Neuron (in vitro differentiated cells): Measurements from ENCODE around the gene STAMBPL1.
"Not testable (repeated sequence)": the region's sequence is repeated elsewhere in the genome, so short reads cannot be mapped to it uniquely, and the experiment has no call there.

ENCODE experiments used
- H2AFZ ChIP-seq: one replicate; pipeline ENCODE4 v1.6.1; 2013; ENCODE audit warnings: low read depth, mild to moderate bottlenecking, inconsistent platforms, low read length, moderate library complexity
- H3K27me3 ChIP-seq: one replicate; pipeline ENCODE4 v1.6.1; 2013; ENCODE audit warnings: low read length; ENCODE audit not compliant: insufficient read depth
- H3K36me3 ChIP-seq: one replicate; pipeline ENCODE4 v1.6.1; 2013; ENCODE audit warnings: low read length; ENCODE audit not compliant: insufficient read depth
- H3K4me1 ChIP-seq: one replicate; pipeline ENCODE4 v1.6.1; 2013; ENCODE audit warnings: low read length; ENCODE audit not compliant: insufficient read depth
- H3K4me3 ChIP-seq: 2 replicates; pipeline ENCODE4 v1.5.1; 2013; ENCODE audit warnings: mild to moderate bottlenecking, low read length, moderate library complexity
- H3K9me3 ChIP-seq: one replicate; pipeline ENCODE4 v1.6.1; 2013; ENCODE audit warnings: low read length

Gene STAMBPL1

DNA sequence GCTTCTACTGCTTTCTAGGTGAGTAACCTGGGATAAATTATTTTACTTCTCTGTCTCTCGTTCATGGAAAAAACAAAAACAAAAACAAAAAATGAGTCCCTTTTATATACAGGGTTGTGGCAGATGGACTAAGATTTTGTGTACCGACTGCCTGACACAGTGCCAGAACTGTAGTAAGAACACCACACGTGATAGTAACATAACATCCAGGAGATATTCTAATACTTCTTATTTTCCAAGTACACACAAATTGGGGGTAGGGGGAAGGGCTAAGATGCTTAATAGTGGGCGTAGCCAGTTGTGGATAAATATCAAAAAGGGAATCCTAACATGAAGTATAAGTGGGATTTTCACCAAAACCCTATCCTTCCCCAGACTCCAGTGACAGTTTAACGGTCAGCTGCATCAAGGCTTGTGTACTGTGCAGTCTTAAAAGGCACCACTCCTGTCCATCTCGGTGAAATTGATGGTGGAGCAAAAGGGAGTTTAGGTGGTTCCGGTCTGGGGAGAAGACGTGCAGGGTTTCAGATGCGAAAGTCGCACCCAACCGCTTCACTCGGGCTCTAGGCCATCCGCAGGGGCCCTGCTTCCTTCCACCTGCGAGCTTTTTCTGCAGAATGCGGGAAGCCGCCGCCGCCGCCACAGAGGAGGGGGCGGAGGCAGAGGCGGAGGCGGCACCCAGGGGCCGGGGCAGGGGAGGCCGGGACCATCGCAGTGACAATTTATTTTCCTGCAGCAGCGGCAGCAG, at the start of gene STAMBPL1:
STAMBPL1 (plus strand) TSS at position 712 of the 748 bp plus-strand sequence. CDS start 21,464 bp downstream, outside the sequence.
- H3K27me3 ChIP-seq = peaks cover 17% of the 10 kb centered on the region
- peaks cover 6% of the 10 kb centered on the region for H3K4me1 ChIP-seq
- no peaks in the 10 kb centered on the region for H3K9me3 ChIP-seq
- H3K36me3 ChIP-seq = no peaks in the 10 kb centered on the region
- H2AFZ ChIP-seq = peak within 1 kb of the TSS; percentile 97
- peak within 1 kb of the TSS; percentile 76 for H3K4me3 ChIP-seq

DNA sequence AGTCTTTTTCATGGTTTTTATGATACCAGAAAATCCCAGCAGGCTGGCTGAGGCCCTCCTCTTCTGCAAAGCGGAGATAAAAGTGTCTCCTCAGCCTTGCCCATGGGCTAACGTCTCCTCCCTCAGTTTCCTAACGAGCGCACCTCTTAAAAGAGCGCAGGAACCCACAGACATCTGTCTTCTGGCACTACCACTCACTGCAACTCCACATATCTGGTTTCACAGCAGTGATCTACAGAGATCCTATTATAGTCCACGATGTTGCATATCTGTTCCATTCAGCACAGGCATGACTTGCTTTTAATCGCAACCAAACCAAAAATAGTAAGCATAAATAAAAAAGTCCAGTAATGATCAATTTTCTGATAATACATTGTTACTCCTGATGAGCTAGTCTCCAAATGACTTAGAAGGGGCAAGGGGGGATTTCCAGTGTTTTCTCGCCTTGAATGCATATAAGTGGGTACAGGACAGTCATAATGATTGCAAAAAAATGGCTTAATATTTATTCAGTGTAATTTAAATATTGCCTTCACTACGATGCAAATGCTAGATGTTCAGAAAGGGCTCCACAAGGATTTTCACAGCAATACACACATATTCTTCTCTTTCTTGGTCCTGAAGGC, 49.3 kb upstream of the STAMBPL1 start:
- no peak overlapping the region for H2AFZ ChIP-seq
- no peaks in the 10 kb centered on the region for H3K36me3 ChIP-seq
- H3K4me3 ChIP-seq = no peak overlapping the region
- no peaks in the 10 kb centered on the region for H3K27me3 ChIP-seq
- no peaks in the 10 kb centered on the region for H3K4me1 ChIP-seq
- H3K9me3 ChIP-seq = no peaks in the 10 kb centered on the region

DNA sequence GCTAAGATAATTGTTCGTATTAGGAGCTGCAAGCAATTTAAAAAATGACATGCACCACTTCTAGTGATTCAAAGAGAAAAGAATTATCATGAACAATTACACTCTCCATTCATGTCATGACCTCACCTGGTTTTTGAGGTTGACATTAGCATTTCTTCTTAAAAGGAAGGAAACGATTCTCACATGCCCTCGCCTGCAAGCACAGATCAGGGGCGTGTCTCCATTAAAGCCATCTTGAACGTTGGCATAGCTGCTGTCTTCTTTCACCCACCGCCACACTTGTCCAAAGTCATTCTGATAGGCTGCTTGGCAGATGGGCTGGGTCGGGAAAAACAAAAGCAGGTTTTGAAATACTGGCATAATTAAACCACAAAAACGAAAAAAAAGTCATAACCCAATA, 48.3 kb upstream of the STAMBPL1 start:
- no peaks in the 10 kb centered on the region for H3K4me1 ChIP-seq
- no peak overlapping the region for H2AFZ ChIP-seq
- no peaks in the 10 kb centered on the region for H3K36me3 ChIP-seq
- H3K4me3 ChIP-seq = no peak overlapping the region
- H3K9me3 ChIP-seq = no peaks in the 10 kb centered on the region
- peaks cover 2% of the 10 kb centered on the region for H3K27me3 ChIP-seq

DNA sequence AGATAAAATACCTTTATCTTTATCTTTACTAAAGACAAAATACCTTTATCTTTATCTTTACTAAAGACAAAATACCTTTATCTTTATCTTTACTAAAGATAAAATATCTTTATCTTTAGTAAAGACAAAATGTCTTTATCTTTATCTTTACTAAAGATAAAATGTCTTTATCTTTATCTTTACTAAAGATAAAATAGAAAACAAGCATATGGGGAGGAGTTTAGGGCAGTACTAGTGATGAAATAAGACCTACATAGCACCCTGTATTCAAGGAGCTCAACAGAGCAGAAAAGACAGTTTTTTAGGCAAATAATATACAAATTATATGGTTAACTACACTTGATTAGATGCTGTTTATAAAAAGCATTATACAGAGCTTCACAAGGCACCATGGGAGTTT, 47.7 kb upstream of the STAMBPL1 start:
- Histone ChIP-seq H3K4me1 (no peaks in the 10 kb centered on the region), H3K4me3 (no peak overlapping the region), H3K36me3 (no peaks in the 10 kb centered on the region), H3K9me3 (no peaks in the 10 kb centered on the region), H3K27me3 (peaks cover 5% of the 10 kb centered on the region), H2AFZ (no peak overlapping the region)

DNA sequence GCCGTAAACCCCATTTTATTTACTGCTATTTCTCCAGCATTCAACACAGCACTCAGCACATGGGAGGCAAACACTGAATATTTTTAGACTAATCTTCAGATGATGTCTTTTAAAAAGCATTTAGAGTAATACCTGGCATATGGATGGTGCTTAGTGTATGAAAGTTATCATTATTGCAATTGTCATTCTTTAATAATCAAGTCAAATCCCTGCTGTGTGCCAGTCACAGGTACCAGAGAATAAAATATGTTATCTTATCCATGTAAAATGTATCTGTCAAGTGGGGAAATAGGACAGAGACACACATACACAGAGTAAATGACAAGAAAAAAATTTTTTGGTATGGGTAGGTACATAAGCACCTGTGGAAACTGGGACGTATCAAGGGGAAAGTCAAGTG, 46.9 kb upstream of the STAMBPL1 start:
- no peaks in the 10 kb centered on the region for H3K4me1 ChIP-seq
- H3K4me3 ChIP-seq = no peak overlapping the region
- no peaks in the 10 kb centered on the region for H3K36me3 ChIP-seq
- H3K9me3 ChIP-seq = no peaks in the 10 kb centered on the region
- no peak overlapping the region for H2AFZ ChIP-seq
- peaks cover 5% of the 10 kb centered on the region for H3K27me3 ChIP-seq

DNA sequence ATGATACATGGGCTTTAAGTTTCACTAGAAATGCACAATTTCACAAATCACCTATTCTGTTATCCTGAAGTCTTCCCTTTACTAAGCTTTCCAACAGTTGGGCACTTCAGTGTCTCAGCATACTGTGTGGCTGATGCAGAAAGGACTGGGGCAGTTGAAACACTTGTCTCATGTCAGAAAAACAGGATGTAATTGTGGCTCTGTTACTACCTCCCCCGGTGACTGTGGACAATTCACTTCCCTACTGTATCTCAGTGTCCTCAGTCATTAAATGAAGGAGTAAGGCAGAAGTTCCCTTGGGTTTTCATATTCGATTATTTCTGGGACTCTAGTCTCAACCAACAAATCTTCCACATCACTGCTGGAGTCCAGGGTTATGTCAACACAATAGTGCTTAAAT, 46.3 kb upstream of the STAMBPL1 start:
- no peak overlapping the region for H2AFZ ChIP-seq
- H3K36me3 ChIP-seq = no peaks in the 10 kb centered on the region
- no peak overlapping the region for H3K4me3 ChIP-seq
- no peaks in the 10 kb centered on the region for H3K9me3 ChIP-seq
- no peaks in the 10 kb centered on the region for H3K4me1 ChIP-seq
- peaks cover 5% of the 10 kb centered on the region for H3K27me3 ChIP-seq

DNA sequence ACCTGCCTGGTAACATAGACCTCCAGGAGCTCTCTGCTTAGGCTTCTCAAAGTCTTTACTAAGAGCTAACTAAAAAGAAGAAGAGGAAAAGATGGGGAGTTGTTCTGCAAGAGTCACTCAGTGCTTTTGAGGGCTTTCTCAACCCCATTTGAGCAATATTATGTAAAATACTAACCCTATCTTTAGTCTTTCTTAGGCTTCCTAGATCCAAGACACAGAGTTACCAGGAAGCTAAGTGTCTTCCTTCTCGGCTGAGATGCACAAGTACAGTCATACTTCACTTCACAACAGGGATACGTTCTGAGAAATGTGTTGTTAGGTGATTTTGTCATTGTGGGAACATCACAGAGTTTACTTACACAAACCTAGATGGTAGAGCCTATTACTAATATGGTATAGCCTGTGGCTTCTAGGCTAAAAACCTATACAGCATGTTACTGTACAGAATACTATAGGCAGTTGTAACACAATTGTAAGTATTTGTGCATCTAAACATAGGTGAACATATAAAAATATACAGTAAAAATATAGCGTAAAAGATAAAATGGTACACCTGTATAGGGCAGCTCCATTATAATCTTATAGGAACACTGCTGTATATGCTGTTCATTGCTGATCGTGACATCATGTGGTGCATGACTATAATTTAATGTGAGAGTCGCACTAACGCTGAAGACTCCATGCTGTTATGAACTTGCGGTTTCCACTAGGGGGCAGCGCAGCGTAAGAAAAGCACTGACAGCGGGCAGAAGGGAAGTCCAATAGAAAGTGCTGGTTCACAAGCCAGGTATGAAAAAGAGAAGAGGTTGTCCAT, 44.7 kb upstream of the STAMBPL1 start:
- no peak overlapping the region for H3K4me3 ChIP-seq
- no peak overlapping the region for H2AFZ ChIP-seq
- peaks cover 5% of the 10 kb centered on the region for H3K27me3 ChIP-seq
- no peaks in the 10 kb centered on the region for H3K4me1 ChIP-seq
- no peaks in the 10 kb centered on the region for H3K36me3 ChIP-seq
- H3K9me3 ChIP-seq = no peaks in the 10 kb centered on the region

DNA sequence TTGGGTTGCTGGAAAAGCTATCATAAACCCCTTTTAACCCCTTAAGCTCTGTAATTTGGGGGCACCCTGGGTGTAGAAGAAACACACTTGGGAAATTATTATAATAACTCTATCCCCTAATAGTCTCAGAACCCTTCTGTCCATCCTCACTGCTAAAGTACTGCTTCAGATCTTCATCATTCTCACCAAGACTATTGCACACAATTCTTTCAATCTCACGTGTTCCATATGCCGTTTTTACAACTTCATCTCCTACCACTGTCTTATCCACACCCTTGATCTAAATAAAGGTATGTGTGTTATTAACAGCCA, 44.2 kb upstream of the STAMBPL1 start:
- Histone ChIP-seq H3K4me1 (no peaks in the 10 kb centered on the region), H3K36me3 (no peaks in the 10 kb centered on the region), H3K9me3 (no peaks in the 10 kb centered on the region), H2AFZ (no peak overlapping the region), H3K27me3 (peaks cover 5% of the 10 kb centered on the region), H3K4me3 (no peak overlapping the region)

DNA sequence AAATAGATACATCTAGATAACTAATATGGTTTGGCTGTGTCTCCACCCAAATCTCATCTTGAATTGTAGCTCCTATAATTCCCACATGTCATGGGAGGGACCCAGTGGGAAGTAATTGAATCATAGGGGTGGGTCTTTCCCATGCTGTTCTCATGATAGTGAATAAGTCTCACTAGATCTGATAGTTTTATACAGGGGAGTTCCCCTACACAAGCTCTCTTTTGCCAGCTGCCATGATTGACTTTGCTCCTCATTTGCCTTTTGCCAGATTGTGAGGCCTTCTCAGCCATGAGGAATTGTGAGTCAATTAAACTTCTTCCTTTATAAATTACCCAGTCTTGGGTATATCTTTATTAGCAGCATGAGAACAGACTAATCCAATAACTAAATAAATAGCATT, 42.4 kb upstream of the STAMBPL1 start:
- H3K27me3 ChIP-seq, H3K36me3 ChIP-seq, H3K9me3 ChIP-seq, H3K4me3 ChIP-seq, H2AFZ ChIP-seq, H3K4me1 ChIP-seq: not testable (repeated sequence)

DNA sequence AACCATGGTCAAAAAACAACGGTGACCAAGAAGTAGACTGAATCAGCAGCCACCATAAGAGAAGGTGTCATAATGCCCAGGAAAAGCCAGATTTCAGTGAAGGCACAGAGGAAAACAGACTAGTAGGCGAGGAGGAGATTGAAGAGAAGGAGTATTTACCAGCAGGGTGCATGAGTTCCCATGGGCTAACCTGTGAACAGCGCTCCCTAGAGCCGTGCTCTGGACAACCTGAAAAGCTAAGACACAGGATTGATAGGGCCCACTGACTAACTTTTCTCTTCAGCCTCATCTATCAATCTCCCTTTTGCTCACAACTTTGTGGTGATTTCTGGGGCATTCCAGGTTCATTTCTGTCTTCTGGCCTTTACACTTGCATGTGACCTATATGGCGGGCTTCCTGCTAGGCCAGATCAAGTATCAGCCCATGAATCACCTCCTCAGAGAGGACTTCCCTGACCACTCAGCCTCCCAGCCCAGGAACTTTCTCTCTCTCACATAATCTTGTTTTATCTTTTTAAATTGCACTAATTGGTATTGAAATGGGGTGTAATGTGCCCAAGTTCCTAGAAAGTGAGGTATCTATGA, 41.2 kb upstream of the STAMBPL1 start:
- H3K4me3 ChIP-seq = no peak overlapping the region
- H3K27me3 ChIP-seq = peaks cover 5% of the 10 kb centered on the region
- H3K9me3 ChIP-seq = no peaks in the 10 kb centered on the region
- H3K36me3 ChIP-seq = no peaks in the 10 kb centered on the region
- H3K4me1 ChIP-seq = no peaks in the 10 kb centered on the region
- no peak overlapping the region for H2AFZ ChIP-seq

DNA sequence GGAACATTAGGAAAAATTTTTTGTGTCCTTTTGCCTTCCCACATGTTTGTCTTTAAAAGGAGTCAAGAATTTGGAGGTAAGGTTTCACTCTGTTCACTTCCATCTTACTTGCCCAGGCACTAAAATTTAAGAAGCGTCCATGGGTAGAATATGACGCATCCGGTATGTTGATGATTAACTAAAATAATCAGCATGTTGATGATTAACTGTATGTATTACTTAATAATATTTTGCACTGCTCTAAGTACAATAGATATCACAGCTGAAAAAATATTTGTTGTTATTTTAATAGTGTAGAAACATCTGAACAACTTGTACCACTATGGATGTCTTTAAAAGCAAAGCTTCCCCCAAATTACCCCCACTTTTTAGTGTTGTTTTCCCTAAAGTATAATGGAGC, 39.9 kb upstream of the STAMBPL1 start:
- Histone ChIP-seq H2AFZ (no peak overlapping the region), H3K27me3 (peaks cover 5% of the 10 kb centered on the region), H3K4me1 (no peaks in the 10 kb centered on the region)

DNA sequence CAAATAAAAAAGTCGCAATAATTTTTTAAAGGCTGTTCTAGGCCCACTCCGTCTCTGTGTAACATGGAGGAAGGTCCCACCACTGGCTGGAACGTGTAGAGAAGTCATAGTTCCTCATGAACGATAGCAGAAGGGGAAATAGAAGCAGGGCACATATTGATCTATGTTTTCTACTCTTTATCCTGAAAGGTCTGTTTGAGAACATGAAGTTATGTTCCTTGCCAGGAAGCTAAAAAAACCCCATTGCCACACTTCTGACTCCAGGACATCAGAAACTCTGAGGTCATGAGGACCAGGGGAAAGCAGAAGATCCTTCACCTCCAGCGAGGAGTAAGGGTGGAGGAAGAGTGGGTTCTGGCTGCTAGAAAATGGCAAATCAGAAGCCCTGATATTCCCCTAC, 39.2 kb upstream of the STAMBPL1 start:
- Histone ChIP-seq H3K9me3 (no peaks in the 10 kb centered on the region), H3K4me3 (no peak overlapping the region), H3K4me1 (no peaks in the 10 kb centered on the region), H3K36me3 (no peaks in the 10 kb centered on the region), H2AFZ (no peak overlapping the region), H3K27me3 (peaks cover 5% of the 10 kb centered on the region)

More for the DNA sequence above, 39.9 kb upstream of the STAMBPL1 start:
- no peak overlapping the region for H3K4me3 ChIP-seq
- H3K9me3 ChIP-seq = no peaks in the 10 kb centered on the region
- H3K36me3 ChIP-seq = no peaks in the 10 kb centered on the region
